Nephron progenitor cell (in vitro differentiated cells): Measurements from ENCODE around the gene NEK6.

Source experiments
- DNase-seq: peaks from one replicate; pipeline ENCODE4 v3.0.0; 2021
- H3K27ac Mint-ChIP-seq: 2 replicates; pipeline ENCODE4 v1.8.0; 2021; ENCODE audit warnings: mild to moderate bottlenecking, moderate library complexity, mixed read lengths
- H3K27me3 Mint-ChIP-seq: 2 replicates; pipeline ENCODE4 v1.8.0; 2021; ENCODE audit warnings: mild to moderate bottlenecking, low read depth, mixed read lengths; ENCODE audit not compliant: poor library complexity
- H3K36me3 Mint-ChIP-seq: 2 replicates; pipeline ENCODE4 v1.8.0; 2021; ENCODE audit warnings: low read depth, mixed read lengths
- H3K4me1 Mint-ChIP-seq: 2 replicates; pipeline ENCODE4 v1.8.0; 2021; ENCODE audit warnings: mixed read lengths
- H3K4me3 Mint-ChIP-seq: 2 replicates; pipeline ENCODE4 v1.8.0; 2021; ENCODE audit warnings: mild to moderate bottlenecking, moderate library complexity, mixed read lengths
- H3K9me3 Mint-ChIP-seq: 2 replicates; pipeline ENCODE4 v1.8.0; 2021; ENCODE audit warnings: mild to moderate bottlenecking, moderate library complexity, mixed read lengths
- TF ChIP-seq, protein P1 (sequence below): fragments of 200-600 bp; sonication (generic); IDR thresholded peaks from 2 replicates; pipeline ENCODE4 v1.5.0; 2021; ENCODE audit warnings: antibody characterized with exemption

The NEK6 gene

DNA sequence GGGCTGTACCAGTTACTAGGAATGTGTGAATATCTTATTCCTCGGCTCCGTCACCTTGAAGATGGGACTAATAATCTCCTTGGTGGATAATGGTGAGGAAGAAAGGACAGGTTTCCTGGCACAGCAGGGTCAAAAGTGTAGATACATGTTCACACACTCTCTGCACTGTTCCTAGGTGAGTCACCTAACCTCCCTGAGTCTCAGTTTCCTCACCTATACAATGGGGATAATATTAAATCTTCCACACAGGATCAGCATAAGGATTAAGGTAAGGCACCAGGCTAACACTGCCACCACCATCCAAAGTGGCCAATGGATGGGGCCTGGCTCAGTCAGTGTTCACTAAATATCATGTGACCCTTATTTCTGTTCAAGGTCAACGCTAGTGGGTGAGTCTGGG is 90.6 kb downstream of the NEK6 start:
- Mint-ChIP-seq H3K36me3 (peaks cover 27% of the 10 kb centered on the region), H3K4me3 (no peak overlapping the region), H3K27me3 (no peaks in the 10 kb centered on the region), H3K4me1 (peaks cover 17% of the 10 kb centered on the region), H3K9me3 (no peaks in the 10 kb centered on the region), H3K27ac (no peak overlapping the region)
- no peak for DNase-seq
- TF ChIP-seq, protein P1, sequence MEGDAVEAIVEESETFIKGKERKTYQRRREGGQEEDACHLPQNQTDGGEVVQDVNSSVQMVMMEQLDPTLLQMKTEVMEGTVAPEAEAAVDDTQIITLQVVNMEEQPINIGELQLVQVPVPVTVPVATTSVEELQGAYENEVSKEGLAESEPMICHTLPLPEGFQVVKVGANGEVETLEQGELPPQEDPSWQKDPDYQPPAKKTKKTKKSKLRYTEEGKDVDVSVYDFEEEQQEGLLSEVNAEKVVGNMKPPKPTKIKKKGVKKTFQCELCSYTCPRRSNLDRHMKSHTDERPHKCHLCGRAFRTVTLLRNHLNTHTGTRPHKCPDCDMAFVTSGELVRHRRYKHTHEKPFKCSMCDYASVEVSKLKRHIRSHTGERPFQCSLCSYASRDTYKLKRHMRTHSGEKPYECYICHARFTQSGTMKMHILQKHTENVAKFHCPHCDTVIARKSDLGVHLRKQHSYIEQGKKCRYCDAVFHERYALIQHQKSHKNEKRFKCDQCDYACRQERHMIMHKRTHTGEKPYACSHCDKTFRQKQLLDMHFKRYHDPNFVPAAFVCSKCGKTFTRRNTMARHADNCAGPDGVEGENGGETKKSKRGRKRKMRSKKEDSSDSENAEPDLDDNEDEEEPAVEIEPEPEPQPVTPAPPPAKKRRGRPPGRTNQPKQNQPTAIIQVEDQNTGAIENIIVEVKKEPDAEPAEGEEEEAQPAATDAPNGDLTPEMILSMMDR: no peak

- H3K4me1 Mint-ChIP-seq: peaks cover 15% of the 10 kb centered on the region
- H3K27ac Mint-ChIP-seq: no peak overlapping the region
- H3K36me3 Mint-ChIP-seq: peaks cover 30% of the 10 kb centered on the region
Observed at GRCh38 chr9:124348831-124349230, 91.1 kb downstream of the NEK6 start.

GRCh38 chr9:124349267-124349666 is 91.5 kb downstream of the NEK6 start:
- Mint-ChIP-seq H3K4me1 (peaks cover 14% of the 10 kb centered on the region), H3K27me3 (no peaks in the 10 kb centered on the region), H3K4me3 (no peak overlapping the region), H3K9me3 (no peaks in the 10 kb centered on the region), H3K36me3 (peaks cover 35% of the 10 kb centered on the region), H3K27ac (no peak overlapping the region)
- TF ChIP-seq, protein P1: no peak
- DNase-seq: no peak

More at GRCh38 chr9:124348831-124349230, 91.1 kb downstream of the NEK6 start:
- Mint-ChIP-seq H3K9me3 (no peaks in the 10 kb centered on the region), H3K4me3 (no peak overlapping the region), H3K27me3 (no peaks in the 10 kb centered on the region)
- DNase-seq: no peak
- TF ChIP-seq, protein P1: no peak

- no peaks in the 10 kb centered on the region for H3K27me3 Mint-ChIP-seq
- no peak for DNase-seq
- no peak overlapping the region for H3K4me3 Mint-ChIP-seq
- H3K27ac Mint-ChIP-seq: no peak overlapping the region
- TF ChIP-seq, protein P1: no peak
- H3K36me3 Mint-ChIP-seq: peaks cover 40% of the 10 kb centered on the region
- H3K9me3 Mint-ChIP-seq: no peaks in the 10 kb centered on the region
- H3K4me1 Mint-ChIP-seq: peaks cover 14% of the 10 kb centered on the region
Observed at GRCh38 chr9:124349675-124350493, 92.1 kb downstream of the NEK6 start.

DNA sequence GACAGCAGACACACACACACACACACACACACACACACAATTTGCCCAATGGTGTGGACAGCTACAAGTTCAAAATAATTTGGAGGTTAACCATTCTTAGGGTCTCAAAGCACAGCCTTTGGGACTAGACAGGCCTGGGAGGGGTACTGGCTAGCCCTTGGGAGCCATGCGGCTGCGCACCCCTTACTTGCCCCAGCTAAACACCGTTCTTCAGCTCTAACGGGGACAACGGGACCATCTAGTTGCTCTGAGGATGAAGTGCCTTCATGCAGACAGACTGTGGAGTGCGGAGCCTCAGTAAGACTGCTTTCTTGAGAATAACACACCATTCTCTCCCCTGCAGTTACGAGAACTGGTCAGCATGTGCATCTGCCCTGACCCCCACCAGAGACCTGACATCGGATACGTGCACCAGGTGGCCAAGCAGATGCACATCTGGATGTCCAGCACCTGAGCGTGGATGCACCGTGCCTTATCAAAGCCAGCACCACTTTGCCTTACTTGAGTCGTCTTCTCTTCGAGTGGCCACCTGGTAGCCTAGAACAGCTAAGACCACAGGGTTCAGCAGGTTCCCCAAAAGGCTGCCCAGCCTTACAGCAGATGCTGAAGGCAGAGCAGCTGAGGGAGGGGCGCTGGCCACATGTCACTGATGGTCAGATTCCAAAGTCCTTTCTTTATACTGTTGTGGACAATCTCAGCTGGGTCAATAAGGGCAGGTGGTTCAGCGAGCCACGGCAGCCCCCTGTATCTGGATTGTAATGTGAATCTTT is 92.9 kb downstream of the NEK6 start:
- H3K4me1 Mint-ChIP-seq: peaks cover 14% of the 10 kb centered on the region
- H3K27ac Mint-ChIP-seq: peak overlapping the region; percentile 81
- TF ChIP-seq, protein P1: no peak
- H3K9me3 Mint-ChIP-seq: no peaks in the 10 kb centered on the region
- no peak overlapping the region for H3K4me3 Mint-ChIP-seq
- H3K36me3 Mint-ChIP-seq: peaks cover 40% of the 10 kb centered on the region
- DNase-seq: no peak
- no peaks in the 10 kb centered on the region for H3K27me3 Mint-ChIP-seq
